GM12878 (cell line): ENCODE results near the gene IMPACT. TPM values are rescaled to one million over a fixed set of nuclear protein-coding genes. Genes with fewer than 3 reads are reported as not detected.

Experiments used
- ATAC-seq: fragments of 200-7000 bp; cut with Tn5 transposase; 3 replicates; pipeline ENCODE4 v1.9.1; 2020; ENCODE audit warnings: mild to moderate bottlenecking, moderate library complexity
- BruUV-seq: library from RNA; stranded (reverse); fragments of 400-500 nt; replicated peaks from 2 replicates; lab custom pipeline; 2021; lab: Mats Ljungman, UMichigan
- CTCF ChIA-PET: fragments of 300-600 bp; sonication (Branson Sonifier 250); formaldehyde crosslinking; extraction: SDS; loops from one replicate; lab custom pipeline; 2021; ENCODE audit warnings: inconsistent platforms; lab: Yijun Ruan, JAX
- POLR2A ChIA-PET: fragments of 350-600 bp; formaldehyde crosslinking; extraction: SDS; loops from one replicate; lab custom pipeline; 2021; ENCODE audit warnings: inconsistent platforms; lab: Charles Lee
- RAD21 ChIA-PET: fragments of 300-600 bp; sonication (Branson Sonifier 250); formaldehyde crosslinking; loops from one replicate; lab custom pipeline; 2023; ENCODE audit warnings: antibody characterized with exemption; ENCODE audit not compliant: unreplicated experiment; lab: Charles Lee
- SMC1A ChIA-PET: fragments of 300-600 bp; sonication (Branson Sonifier 250); formaldehyde crosslinking; loops from one replicate; lab custom pipeline; 2023; ENCODE audit not compliant: unreplicated experiment, uncharacterized antibody; lab: Charles Lee
- DNase-seq: peaks from one replicate; pipeline ENCODE4 v3.0.0-alpha.2; 2011; ENCODE audit warnings: low read depth, low spot score
- FAIRE-seq: peaks from 3 replicates; lab custom pipeline; 2011; peaks lifted over from hg19 to GRCh38; lab: Jason Lieb, UNC
- H2AFZ ChIP-seq: 2 replicates; pipeline ENCODE4 v1.6.0; 2011; ENCODE audit warnings: low read depth, low read length, control low read depth; ENCODE audit not compliant: control insufficient read depth
- H3K27ac ChIP-seq: 2 replicates; pipeline ENCODE4 v1.5.1; 2011; ENCODE audit warnings: control low read depth; ENCODE audit not compliant: control insufficient read depth, insufficient read depth
- H3K27me3 ChIP-seq, 2 experiments: replicated peaks in 1 of 2; 2 replicates each; pipeline versions ENCODE4 v1.6.0 to v1.6.1; 2011; ENCODE audit warnings: low read length in 1 of 2; ENCODE audit not compliant: control insufficient read depth in 2 of 2, insufficient read depth in 2 of 2
- H3K36me3 ChIP-seq, 2 experiments: 2 replicates each; pipeline ENCODE4 v1.5.1; 2011; ENCODE audit warnings: low read length in 1 of 2; ENCODE audit not compliant: control insufficient read depth in 2 of 2, insufficient read depth in 2 of 2
- H3K4me1 ChIP-seq: 2 replicates; pipeline ENCODE4 v1.6.1; 2011; ENCODE audit warnings: mild to moderate bottlenecking, low read length, moderate library complexity, mixed read lengths; ENCODE audit not compliant: control insufficient read depth, insufficient read depth
- H3K4me2 ChIP-seq: 2 replicates; pipeline ENCODE4 v1.6.0; 2011; ENCODE audit warnings: control low read depth; ENCODE audit not compliant: control insufficient read depth, insufficient read depth
- H3K4me3 ChIP-seq: fragments of 200-600 bp; sonication (generic); 2 replicates; pipeline ENCODE4 v1.5.1; 2016
- H3K79me2 ChIP-seq: 2 replicates; pipeline ENCODE4 v1.6.0; 2011; ENCODE audit warnings: low read length; ENCODE audit not compliant: control insufficient read depth, insufficient read depth
- H3K9ac ChIP-seq: 2 replicates; pipeline ENCODE4 v1.8.0; 2011; ENCODE audit warnings: low read length, control low read depth, mixed read lengths; ENCODE audit not compliant: control insufficient read depth, insufficient read depth
- H3K9me3 ChIP-seq: replicated peaks from 3 replicates; pipeline ENCODE4 v1.5.1; 2011; ENCODE audit warnings: mild to moderate bottlenecking, low read length; ENCODE audit not compliant: control insufficient read depth, insufficient read depth
- H4K20me1 ChIP-seq: 2 replicates; pipeline ENCODE4 v1.6.0; 2011; ENCODE audit not compliant: control insufficient read depth, insufficient read depth
- BCL11A ChIP-seq: IDR thresholded peaks from 2 replicates; pipeline ENCODE4 v1.6.1; 2011; ENCODE audit warnings: low read depth, low read length
- BMI1 ChIP-seq: fragments of 450-650 bp; IDR thresholded peaks from 2 replicates; pipeline ENCODE4 v1.6.1; 2016; ENCODE audit warnings: mild to moderate bottlenecking, moderate library complexity, borderline replicate concordance
- BRCA1 ChIP-seq: IDR thresholded peaks from 2 replicates; pipeline ENCODE4 v1.6.1; 2011; ENCODE audit warnings: low read depth, low read length, improper control_type of control experiment
- GATAD2B ChIP-seq: fragments of 450-650 bp; conservative IDR thresholded peaks from 2 replicates; pipeline ENCODE4 v1.6.1; 2017; ENCODE audit warnings: low read depth, mild to moderate bottlenecking, moderate library complexity
- IKZF1 ChIP-seq: fragments of 450-650 bp; conservative IDR thresholded peaks from 2 replicates; pipeline ENCODE4 v1.6.1; 2017; ENCODE audit warnings: antibody characterized with exemption, mild to moderate bottlenecking
- IRF4 ChIP-seq: IDR thresholded peaks from 2 replicates; pipeline ENCODE4 v1.6.1; 2011; ENCODE audit warnings: low read depth, low read length
- MEF2B ChIP-seq: fragments of 450-650 bp; IDR thresholded peaks from 2 replicates; pipeline ENCODE4 v1.6.1; 2018; ENCODE audit warnings: mild to moderate bottlenecking, moderate library complexity; ENCODE audit not compliant: partially characterized antibody, poor library complexity, severe bottlenecking
- NR2F1 ChIP-seq: fragments of 450-650 bp; conservative IDR thresholded peaks from 2 replicates; pipeline ENCODE4 v1.6.1; 2017; ENCODE audit warnings: mild to moderate bottlenecking
- SREBF2 ChIP-seq: IDR thresholded peaks from 2 replicates; pipeline ENCODE4 v1.6.1; 2012; ENCODE audit warnings: mild to moderate bottlenecking, low read length
- YY1 ChIP-seq: IDR thresholded peaks from 2 replicates; pipeline ENCODE4 v1.6.1; 2011; ENCODE audit warnings: low read depth, mild to moderate bottlenecking, low read length
- WGBS: methylation state at CpG from one replicate; pipeline ENCODE4 v1.1.6; 2016; ENCODE audit warnings: low lambda C conversion rate; ENCODE audit not compliant: insufficient replicate concordance, insufficient coverage; ENCODE audit errors: missing lambda C conversion rate; 5-methylcytosine and 5-hydroxymethylcytosine counted together
- in situ Hi-C: fragments of 300-500 bp; cut with MboI; formaldehyde crosslinking; loops from 9 replicates; pipeline ENCODE4 v1.14.3; 2018; ENCODE audit warnings: mixed read lengths
- intact Hi-C: fragments of 100-400 bp; cut with micrococcal nuclease; formaldehyde crosslinking; loops from one replicate; pipeline ENCODE4 v1.14.2; 2022; ENCODE audit not compliant: unreplicated experiment
- polyA plus RNA-seq, 11 experiments: library from polyadenylated mRNA; depleted of rRNA in 4 of 11; unstranded in 6 of 11; stranded (reverse) in 5 of 11; fragments of >200 nt; fragmentation: Nextera tagmentation in 4 of 11; fragmentation: Illumina TruSeq in 1 of 11; extraction: Ambion mirVana in 4 of 11; extraction: Trizol in 1 of 11; gene quantifications; 1 replicate in 1 of 11; 2 replicates in 10 of 11; pipeline versions ENCODE4 v1.2.1 to v1.2.3, GENCODE V29; 2011 to 2016; ENCODE audit warnings: inconsistent platforms in 2 of 11, missing spikeins in 2 of 11, low read depth in 1 of 11
- total RNA-seq, 4 experiments: library from RNA; depleted of rRNA in 3 of 4; stranded (reverse); fragments of >200 nt in 3 of 4; fragmentation: Illumina TruSeq in 1 of 4; extraction: Trizol in 1 of 4; gene quantifications; 2 replicates each; pipeline versions ENCODE4 v1.2.1 to v1.2.3, GENCODE V29; 2013 to 2021
- TF ChIP-seq, protein P1 (sequence below): IDR thresholded peaks from 2 replicates; pipeline ENCODE4 v1.6.1; 2011; ENCODE audit warnings: borderline replicate concordance, low read depth, mild to moderate bottlenecking, moderate library complexity, mixed read lengths, low read length; ENCODE audit not compliant: insufficient read depth; ENCODE audit errors: extremely low read length
- TF ChIP-seq, protein P2 (sequence below): IDR thresholded peaks from 2 replicates; pipeline ENCODE4 v1.6.1; 2012; ENCODE audit warnings: low read depth, low read length, improper control_type of control experiment
- TF ChIP-seq, protein P3 (sequence below): fragments of 450-650 bp; IDR thresholded peaks from 2 replicates; pipeline ENCODE4 v1.6.1; 2017; ENCODE audit warnings: antibody characterized with exemption, mild to moderate bottlenecking, moderate library complexity
- TF ChIP-seq, protein P4 (sequence below): fragments of 450-650 bp; formaldehyde crosslinking; IDR thresholded peaks from 2 replicates; pipeline ENCODE4 v1.4.0; 2020; ENCODE audit warnings: mild to moderate bottlenecking, moderate library complexity

Gene IMPACT
- total and polyA plus RNA-seq, 10 of the 15 experiments (the other 5 are each of a cell fraction or from before 2014, with no cell fraction given): 0.10 to 0.84 (median 0.53) TPM

DNA sequence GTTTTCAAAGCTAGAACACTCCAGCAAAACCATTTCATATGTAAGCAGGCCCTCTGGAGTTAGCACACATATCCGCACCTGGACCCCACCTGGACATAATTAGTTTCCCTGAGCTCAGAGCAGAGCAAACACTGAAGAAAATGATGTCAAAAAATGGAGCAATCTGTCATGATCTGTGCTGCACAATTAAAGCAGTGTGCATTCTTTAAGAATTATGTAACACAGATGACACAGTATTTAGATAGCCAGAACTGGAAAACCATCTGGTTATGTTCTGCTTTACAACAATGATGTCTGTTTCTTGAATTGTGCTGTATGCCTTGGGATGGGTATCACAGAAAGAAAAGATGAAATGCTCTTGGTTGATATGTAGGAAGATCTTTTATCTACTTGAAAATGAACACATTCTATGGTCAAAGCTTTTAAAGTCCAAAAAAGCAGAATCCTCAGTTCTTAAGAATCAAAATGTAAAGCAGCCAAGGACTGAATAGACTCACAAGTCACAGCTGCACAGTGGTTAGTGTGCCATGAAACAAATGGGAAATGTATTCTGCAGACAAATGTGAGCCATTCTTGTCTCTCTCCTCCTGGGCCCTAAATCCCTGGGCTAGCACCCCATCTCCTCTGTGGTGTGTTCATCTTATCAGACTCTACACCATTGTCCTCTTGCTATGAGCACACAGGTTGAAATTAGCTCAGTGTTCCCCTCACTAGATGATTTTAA lies 70.7 kb downstream of the IMPACT start:
- POLR2A ChIA-PET: no interaction called here
- Histone ChIP-seq H3K79me2 (no peaks in the 10 kb centered on the region), H3K4me1 (peaks cover 5% of the 10 kb centered on the region), H3K4me2 (no peak overlapping the region), H3K9me3 (peaks cover 2% of the 10 kb centered on the region; the same call in 2 of the 3 replicates), H3K27me3 (no peaks in the 10 kb centered on the region; a peak in 1 of 4 replicates), H3K27ac (no peak overlapping the region), H3K36me3 (no peaks in the 10 kb centered on the region), H2AFZ (no peak overlapping the region), H3K4me3 (no peak overlapping the region), H4K20me1 (no peaks in the 10 kb centered on the region), H3K9ac (no peak overlapping the region)
- in situ Hi-C loops (no loop called here), intact Hi-C loops (no loop called here)
- DNase-seq: no peak
- no peak for FAIRE-seq
- CTCF ChIA-PET: interaction anchor here (2.1 kb wide), 1 partner anchor 9 kb away, joined by 8 read pairs; no protein-coding TSS in a partner anchor
- SMC1A ChIA-PET: interaction anchor here (1.3 to 1.6 kb wide), 2 partner anchors 8 to 14 kb away, joined by 3 to 5 read pairs; no protein-coding TSS in a partner anchor
- no TSS peak for BruUV-seq
- no peak for ATAC-seq
- 68% methylated on average over 1 of the region's 1 CpG for WGBS
- RAD21 ChIA-PET: no interaction called here
- TF ChIP-seq NR2F1: no peak
- TF ChIP-seq, protein P1, sequence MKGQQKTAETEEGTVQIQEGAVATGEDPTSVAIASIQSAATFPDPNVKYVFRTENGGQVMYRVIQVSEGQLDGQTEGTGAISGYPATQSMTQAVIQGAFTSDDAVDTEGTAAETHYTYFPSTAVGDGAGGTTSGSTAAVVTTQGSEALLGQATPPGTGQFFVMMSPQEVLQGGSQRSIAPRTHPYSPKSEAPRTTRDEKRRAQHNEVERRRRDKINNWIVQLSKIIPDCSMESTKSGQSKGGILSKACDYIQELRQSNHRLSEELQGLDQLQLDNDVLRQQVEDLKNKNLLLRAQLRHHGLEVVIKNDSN: no peak
- no peak for TF ChIP-seq IRF4
- no peak for TF ChIP-seq YY1
- TF ChIP-seq, protein P2, sequence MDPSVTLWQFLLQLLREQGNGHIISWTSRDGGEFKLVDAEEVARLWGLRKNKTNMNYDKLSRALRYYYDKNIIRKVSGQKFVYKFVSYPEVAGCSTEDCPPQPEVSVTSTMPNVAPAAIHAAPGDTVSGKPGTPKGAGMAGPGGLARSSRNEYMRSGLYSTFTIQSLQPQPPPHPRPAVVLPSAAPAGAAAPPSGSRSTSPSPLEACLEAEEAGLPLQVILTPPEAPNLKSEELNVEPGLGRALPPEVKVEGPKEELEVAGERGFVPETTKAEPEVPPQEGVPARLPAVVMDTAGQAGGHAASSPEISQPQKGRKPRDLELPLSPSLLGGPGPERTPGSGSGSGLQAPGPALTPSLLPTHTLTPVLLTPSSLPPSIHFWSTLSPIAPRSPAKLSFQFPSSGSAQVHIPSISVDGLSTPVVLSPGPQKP: no peak
- no peak for TF ChIP-seq MEF2B
- TF ChIP-seq GATAD2B: no peak
- TF ChIP-seq BRCA1: no peak
- TF ChIP-seq, protein P3, sequence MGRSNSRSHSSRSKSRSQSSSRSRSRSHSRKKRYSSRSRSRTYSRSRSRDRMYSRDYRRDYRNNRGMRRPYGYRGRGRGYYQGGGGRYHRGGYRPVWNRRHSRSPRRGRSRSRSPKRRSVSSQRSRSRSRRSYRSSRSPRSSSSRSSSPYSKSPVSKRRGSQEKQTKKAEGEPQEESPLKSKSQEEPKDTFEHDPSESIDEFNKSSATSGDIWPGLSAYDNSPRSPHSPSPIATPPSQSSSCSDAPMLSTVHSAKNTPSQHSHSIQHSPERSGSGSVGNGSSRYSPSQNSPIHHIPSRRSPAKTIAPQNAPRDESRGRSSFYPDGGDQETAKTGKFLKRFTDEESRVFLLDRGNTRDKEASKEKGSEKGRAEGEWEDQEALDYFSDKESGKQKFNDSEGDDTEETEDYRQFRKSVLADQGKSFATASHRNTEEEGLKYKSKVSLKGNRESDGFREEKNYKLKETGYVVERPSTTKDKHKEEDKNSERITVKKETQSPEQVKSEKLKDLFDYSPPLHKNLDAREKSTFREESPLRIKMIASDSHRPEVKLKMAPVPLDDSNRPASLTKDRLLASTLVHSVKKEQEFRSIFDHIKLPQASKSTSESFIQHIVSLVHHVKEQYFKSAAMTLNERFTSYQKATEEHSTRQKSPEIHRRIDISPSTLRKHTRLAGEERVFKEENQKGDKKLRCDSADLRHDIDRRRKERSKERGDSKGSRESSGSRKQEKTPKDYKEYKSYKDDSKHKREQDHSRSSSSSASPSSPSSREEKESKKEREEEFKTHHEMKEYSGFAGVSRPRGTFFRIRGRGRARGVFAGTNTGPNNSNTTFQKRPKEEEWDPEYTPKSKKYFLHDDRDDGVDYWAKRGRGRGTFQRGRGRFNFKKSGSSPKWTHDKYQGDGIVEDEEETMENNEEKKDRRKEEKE: no peak
- no peak for TF ChIP-seq SREBF2
- TF ChIP-seq BMI1: no peak
- TF ChIP-seq, protein P4, sequence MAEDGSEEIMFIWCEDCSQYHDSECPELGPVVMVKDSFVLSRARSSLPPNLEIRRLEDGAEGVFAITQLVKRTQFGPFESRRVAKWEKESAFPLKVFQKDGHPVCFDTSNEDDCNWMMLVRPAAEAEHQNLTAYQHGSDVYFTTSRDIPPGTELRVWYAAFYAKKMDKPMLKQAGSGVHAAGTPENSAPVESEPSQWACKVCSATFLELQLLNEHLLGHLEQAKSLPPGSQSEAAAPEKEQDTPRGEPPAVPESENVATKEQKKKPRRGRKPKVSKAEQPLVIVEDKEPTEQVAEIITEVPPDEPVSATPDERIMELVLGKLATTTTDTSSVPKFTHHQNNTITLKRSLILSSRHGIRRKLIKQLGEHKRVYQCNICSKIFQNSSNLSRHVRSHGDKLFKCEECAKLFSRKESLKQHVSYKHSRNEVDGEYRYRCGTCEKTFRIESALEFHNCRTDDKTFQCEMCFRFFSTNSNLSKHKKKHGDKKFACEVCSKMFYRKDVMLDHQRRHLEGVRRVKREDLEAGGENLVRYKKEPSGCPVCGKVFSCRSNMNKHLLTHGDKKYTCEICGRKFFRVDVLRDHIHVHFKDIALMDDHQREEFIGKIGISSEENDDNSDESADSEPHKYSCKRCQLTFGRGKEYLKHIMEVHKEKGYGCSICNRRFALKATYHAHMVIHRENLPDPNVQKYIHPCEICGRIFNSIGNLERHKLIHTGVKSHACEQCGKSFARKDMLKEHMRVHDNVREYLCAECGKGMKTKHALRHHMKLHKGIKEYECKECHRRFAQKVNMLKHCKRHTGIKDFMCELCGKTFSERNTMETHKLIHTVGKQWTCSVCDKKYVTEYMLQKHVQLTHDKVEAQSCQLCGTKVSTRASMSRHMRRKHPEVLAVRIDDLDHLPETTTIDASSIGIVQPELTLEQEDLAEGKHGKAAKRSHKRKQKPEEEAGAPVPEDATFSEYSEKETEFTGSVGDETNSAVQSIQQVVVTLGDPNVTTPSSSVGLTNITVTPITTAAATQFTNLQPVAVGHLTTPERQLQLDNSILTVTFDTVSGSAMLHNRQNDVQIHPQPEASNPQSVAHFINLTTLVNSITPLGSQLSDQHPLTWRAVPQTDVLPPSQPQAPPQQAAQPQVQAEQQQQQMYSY (CRISPR knock-in tag): no peak
- no peak for TF ChIP-seq IKZF1
- no peak for TF ChIP-seq BCL11A
